Left colon (tissue), 2 donors: Measurements from ENCODE around the gene HSPA5. TPM values are rescaled to one million over a fixed set of nuclear protein-coding genes. Genes with fewer than 3 reads are reported as not detected.
"Not testable (repeated sequence)": the region's sequence is repeated elsewhere in the genome, so short reads cannot be mapped to it uniquely, and the experiment has no call there.

ENCODE experiments used
- ATAC-seq: fragments of 200-7000 bp; cut with Tn5 transposase; one replicate; pipeline ENCODE4 v1.9.1; 2020; ENCODE audit warnings: mild to moderate bottlenecking, moderate library complexity
- DNase-seq, 2 donors: peaks; one replicate each; pipeline ENCODE4 v3.0.0-alpha.2; 2020
- intact Hi-C, 2 donors: fragments of 100-400 bp; cut with DNase I in 1 of 2; cut with micrococcal nuclease in 1 of 2; formaldehyde crosslinking; loops; one replicate each; pipeline versions ENCODE4 v1.11.2 to v1.14.0; 2022; cut with DNase I, micrococcal nuclease
- long read RNA-seq: library from polyadenylated mRNA; unstranded; transcript quantifications from one replicate; pipeline ENCODE4 v2.0.0, GENCODE V29; 2021
- total RNA-seq, 2 donors: library from RNA; stranded (reverse); fragmentation: NEBNext Ultra II Directional; extraction: Animal tissue kit (Norgen Biotek cat#: 25700); gene quantifications; one replicate each; pipeline ENCODE4 v1.2.1, GENCODE V29; 2021
- donor health status: DM: no; HTN: no; CAD: no.
- donor health status: DM: yes; HTN: yes; CAD: no.

HSPA5 gene
- total RNA-seq: 100 to 1,000 TPM; 193 to 227 TPM
- long read RNA-seq, transcript HSPA5-201 (8 exons, 3,908 nt): major isoform, 1,241 of 1,347 reads
- long read RNA-seq, partial matches to known transcripts: 98 of 1,347 reads
- long read RNA-seq, other reads (novel, unspliced or antisense): 8 of 1,347 reads

DNA sequence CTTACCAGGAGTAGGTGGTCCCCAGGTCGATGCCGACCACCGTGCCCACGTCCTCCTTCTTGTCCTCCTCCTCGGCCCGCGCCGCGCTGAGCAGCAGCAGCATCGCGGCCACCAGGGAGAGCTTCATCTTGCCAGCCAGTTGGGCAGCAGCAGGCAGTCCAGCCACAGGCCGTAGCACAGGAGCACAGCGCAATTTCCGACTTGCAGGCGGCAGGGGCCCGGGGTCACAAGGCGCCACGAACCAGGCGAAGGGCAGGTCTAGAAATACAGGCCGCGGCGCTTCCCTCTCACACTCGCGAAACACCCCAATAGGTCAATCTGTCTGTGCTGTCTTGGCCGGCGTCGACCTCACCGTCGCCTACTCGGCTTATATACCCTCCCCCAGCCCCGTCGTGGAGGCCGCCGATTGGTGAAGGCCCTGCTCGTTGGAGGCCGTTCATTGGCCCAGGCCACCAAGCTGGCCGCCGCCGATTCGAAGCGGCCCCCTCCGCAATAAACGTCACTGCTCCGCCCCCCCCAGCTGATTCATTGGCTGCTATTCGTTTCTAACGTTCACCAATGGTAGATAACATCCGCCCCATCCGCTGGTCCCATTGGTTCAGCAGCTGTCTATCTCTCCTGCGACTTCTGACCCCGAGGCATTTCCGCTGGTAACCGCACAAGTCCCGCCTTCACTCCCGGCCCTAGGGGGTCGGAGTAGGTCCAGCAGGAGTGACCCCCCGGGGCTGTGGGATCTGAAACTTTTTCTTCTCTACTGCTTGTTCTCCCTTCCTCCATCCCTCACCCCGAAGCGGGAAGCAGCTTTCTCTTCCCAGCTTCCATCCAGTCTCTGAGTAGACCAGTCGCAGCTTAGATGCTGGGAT, at the start of gene HSPA5:
HSPA5 (minus strand) TSS at position 344 of the 863 bp plus-strand sequence; CDS start at position 127, 217 bp downstream.
- intact Hi-C loops: no loop called here

GRCh38 chr9:125286935-125287433, 45.8 kb upstream of the HSPA5 start:
- DNase-seq, ATAC-seq, intact Hi-C loops: not testable (repeated sequence)

More for the DNA sequence above, at the start of gene HSPA5:
- DNase-seq: peak; percentile 100
- ATAC-seq: peak; percentile 92

GRCh38 chr9:125284855-125285254, 43.7 kb upstream of the HSPA5 start:
- intact Hi-C loops: no loop called here
- no peak for ATAC-seq
- DNase-seq: no peak

DNA sequence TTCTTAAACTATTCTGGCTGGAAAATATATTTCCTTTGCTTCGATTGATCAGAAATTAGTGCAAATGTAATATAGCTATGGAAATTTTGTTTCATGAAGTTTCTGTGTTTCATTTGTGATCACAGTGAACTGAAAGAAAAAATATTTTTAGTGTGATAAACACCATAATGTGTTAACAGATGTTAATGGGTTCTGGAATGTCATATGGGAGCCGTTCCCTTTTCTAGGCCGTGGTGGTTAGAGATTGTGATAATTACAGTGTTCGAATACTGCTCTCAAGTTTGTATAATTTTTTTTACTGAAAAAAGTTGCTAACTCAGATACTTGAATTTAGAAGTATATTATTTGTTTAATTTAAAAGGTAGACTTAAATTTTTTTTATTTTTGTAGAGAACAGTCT, 39.8 kb upstream of the HSPA5 start:
- ATAC-seq: no peak

DNA sequence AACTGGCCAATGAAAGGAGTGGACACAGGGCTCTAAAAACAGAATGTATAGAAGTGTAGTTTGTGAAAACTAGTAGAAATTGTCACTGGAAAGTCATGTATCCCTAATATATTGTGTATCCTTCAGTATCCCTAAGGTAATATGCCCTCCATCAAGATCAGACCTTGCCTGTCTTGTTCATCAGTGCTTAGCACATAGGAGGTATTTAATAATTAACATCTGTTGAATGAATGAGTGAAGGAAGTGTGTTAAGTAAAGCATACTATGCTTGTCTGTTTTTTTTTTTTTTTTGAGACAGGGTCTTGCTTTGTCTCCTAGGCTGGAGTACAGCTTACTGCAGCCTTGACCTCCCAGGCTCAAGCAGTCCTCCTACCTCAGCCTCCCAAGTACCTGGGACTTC, 36.3 kb upstream of the HSPA5 start:
- no peak for ATAC-seq
- intact Hi-C loops: no loop called here
- no peak for DNase-seq

More for the DNA sequence above, 39.8 kb upstream of the HSPA5 start:
- intact Hi-C loops: no loop called here
- DNase-seq: no peak

DNA sequence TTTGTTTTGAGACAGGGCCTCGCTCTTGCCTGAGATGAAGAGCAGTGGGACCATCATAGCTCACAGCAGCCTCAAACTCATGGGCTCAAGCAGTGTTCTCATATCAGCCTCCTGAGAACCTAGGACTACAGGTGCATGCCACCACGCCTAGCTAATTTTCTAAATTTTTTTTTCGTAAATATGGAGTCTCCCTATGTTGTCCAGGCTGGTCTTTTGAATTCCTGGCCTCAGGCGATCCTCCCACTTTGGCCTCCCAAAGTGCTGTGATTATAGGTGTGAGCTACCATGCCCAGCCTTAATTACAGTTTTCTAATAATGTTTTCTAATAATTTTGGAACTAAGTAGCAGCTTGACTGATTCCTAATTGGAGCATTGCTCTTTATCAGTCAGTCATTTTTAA, 35.6 kb upstream of the HSPA5 start:
- ATAC-seq: no peak
- intact Hi-C loops: no loop called here
- DNase-seq: no peak

- no peak for DNase-seq
- intact Hi-C loops: no loop called here
- ATAC-seq: peak; percentile 99
These were observed 31.6 kb upstream of the HSPA5 start for GRCh38 chr9:125272697-125273096.

DNA sequence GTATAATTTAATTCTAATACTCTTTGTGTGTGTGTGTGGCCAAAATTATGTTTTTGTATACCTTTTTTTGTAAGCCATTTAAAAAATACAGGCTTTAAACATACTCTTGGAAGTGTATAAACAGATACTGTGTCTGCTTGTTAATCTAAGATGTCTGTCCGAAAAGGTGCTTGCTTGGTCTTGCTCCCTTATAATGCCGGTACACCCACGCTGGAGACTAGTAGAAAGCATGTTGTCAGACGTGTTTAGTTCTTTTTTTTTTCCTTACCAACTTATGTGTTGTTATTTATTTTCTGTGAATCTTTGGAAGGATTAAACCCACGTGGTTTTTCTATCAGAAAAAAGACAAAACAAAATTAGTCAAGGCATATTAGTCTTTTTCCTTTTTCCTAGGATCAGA, 29.9 kb upstream of the HSPA5 start:
- DNase-seq (no peak), ATAC-seq (no peak)
- intact Hi-C loops: no loop called here

DNA sequence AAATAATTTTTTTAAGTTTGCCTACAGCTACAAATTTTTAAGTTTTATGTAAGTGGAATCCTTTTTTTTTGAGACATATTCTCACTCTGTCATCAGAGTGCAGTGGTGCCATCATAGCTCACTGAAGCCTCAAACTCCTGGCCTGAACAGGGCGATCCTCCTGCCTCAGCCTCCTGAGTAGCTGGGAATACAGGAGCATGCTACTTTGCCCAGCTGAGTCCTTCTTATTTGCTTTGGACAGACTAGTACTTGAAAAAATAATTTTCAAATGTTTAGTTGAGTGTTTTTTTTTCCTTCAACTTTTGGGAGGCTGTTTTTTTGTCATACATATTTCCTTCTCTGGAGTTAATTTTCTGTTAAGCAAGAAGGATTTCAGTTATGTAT, 27.9 kb upstream of the HSPA5 start:
- ATAC-seq: no peak
- DNase-seq: no peak
- intact Hi-C loops: no loop called here

- DNase-seq: no peak
- no peak for ATAC-seq
- intact Hi-C loops: no loop called here
These were observed 27.4 kb upstream of the HSPA5 start for GRCh38 chr9:125268394-125269013.

- DNase-seq, ATAC-seq, intact Hi-C loops: not testable (repeated sequence)
These were observed 22.9 kb upstream of the HSPA5 start for GRCh38 chr9:125264068-125264467.

GRCh38 chr9:125262294-125262991, 21.3 kb upstream of the HSPA5 start:
- DNase-seq (no peak), ATAC-seq (no peak)
- intact Hi-C loops: no loop called here

GRCh38 chr9:125261501-125262293, 20.6 kb upstream of the HSPA5 start, which contains the start of gene GAPVD1:
TSS of gene GAPVD1 (plus strand) at chr9:125261826. CDS start at chr9:125298922, 37,096 bp downstream.
- intact Hi-C loops: no loop called here
- peak; percentile 98 for ATAC-seq
- DNase-seq: peak; percentile 88 to 89

- intact Hi-C loops: no loop called here
- no peak for DNase-seq
- ATAC-seq: no peak
These were observed 19.4 kb upstream of the HSPA5 start for GRCh38 chr9:125260561-125260960.

- intact Hi-C loops: no loop called here
- DNase-seq: peak in 1 of 2 donors; percentile 28
- ATAC-seq: no peak
These were observed 17.8 kb upstream of the HSPA5 start for GRCh38 chr9:125258832-125259534.

DNA sequence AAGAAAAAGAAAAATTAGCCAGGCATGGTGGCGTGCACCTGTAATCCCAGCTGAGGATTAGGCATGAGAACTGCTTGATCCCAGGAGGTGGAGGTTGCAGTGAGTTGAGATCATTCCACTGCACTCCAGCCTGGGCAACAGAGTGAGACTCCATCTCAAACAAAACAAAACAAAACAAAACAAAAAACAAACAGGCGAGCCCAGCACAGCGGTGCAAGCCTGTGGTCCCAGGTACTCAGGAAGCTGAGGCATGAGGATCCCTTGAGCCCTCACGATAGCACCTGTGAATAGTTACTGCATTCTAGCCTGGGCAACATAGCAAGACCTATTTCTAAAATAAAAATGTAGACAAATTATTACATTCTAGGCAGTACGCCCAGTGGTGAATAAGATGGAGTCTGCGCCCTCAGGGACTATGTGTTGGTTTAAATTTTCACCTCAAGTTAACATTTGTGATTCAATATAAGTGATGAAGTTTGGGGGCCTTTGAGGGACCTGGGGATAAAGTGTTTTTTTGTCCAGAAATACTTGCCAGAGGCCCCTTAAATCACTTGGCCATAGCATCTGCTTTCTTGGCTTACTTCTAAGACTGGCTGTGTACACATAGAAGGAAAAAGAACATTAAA, 17.1 kb upstream of the HSPA5 start:
- intact Hi-C loops: no loop called here
- ATAC-seq: no peak
- DNase-seq: no peak

DNA sequence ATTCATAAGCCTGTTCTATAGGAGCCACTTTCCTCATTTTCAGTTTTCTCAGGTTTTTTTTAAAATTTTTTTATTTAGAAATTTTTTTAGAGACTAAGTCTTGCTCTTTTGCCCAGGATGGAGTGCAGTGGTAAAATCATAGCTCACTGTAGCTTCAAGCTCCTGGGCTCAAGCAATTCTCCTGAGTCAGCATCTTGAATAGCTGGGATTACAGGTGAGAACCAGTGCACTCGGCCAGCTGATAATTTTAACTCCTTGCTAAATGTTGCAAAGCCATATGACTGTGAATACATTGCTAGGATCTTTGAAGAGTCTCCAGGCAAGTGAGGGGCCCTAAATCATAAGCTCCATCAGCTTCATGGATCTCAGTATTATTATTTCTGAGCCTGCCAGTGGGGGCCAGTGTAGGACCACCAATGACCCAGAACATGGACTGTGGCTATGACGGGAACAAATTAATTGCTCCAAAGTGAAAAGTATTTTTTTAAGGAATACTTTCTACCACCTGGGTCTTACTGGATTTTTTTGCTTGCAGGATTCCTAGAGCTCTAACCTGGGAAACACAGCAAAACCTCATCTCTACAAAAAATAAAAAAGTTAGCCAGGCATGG, 14.7 kb upstream of the HSPA5 start:
- DNase-seq (no peak), ATAC-seq (no peak)
- intact Hi-C loops: no loop called here
